Amygdala (tissue), 56 donors: ENCODE data around the gene TRIM17.

Source experiments
- DNase-seq, 56 donors: peaks; one replicate each; lab custom pipeline; 2025; lab: John Stamatoyannopoulos, UW

Gene TRIM17

GRCh38 chr1:228387321-228387720, 29.3 kb downstream of the TRIM17 start:
- no peak for DNase-seq

- DNase-seq, result no peak
These were observed 31.4 kb downstream of the TRIM17 start for GRCh38 chr1:228385232-228385631.

GRCh38 chr1:228383773-228384172, 32.9 kb downstream of the TRIM17 start:
- DNase-seq, result no peak

- DNase-seq, result no peak
These were observed 35.3 kb downstream of the TRIM17 start for GRCh38 chr1:228381356-228381755.

- DNase-seq, result no peak
These were observed 37.0 kb downstream of the TRIM17 start for GRCh38 chr1:228379666-228380065.

GRCh38 chr1:228378873-228379460, 37.7 kb downstream of the TRIM17 start:
- DNase-seq, result no peak

- peak in 44 of 56 donors; percentile 6 to 71 (median 47) for DNase-seq
These were observed 38.4 kb downstream of the TRIM17 start for GRCh38 chr1:228378090-228378872.

- no peak for DNase-seq
These were observed 39.0 kb downstream of the TRIM17 start for GRCh38 chr1:228377664-228378089.

- DNase-seq, result no peak
These were observed 39.7 kb downstream of the TRIM17 start for GRCh38 chr1:228376651-228377631.

GRCh38 chr1:228376262-228376628, 40.4 kb downstream of the TRIM17 start:
- no peak for DNase-seq

GRCh38 chr1:228375578-228376261, 40.9 kb downstream of the TRIM17 start:
- no peak for DNase-seq

- peak in 52 of 56 donors; percentile 11 to 91 (median 65) for DNase-seq
These were observed 41.7 kb downstream of the TRIM17 start for GRCh38 chr1:228374711-228375577.

GRCh38 chr1:228373681-228374571, 42.7 kb downstream of the TRIM17 start:
- no peak for DNase-seq

GRCh38 chr1:228373004-228373680, 43.5 kb downstream of the TRIM17 start:
- no peak for DNase-seq

- DNase-seq, result no peak
These were observed 44.3 kb downstream of the TRIM17 start for GRCh38 chr1:228372183-228373003.

- no peak for DNase-seq
These were observed 44.9 kb downstream of the TRIM17 start for GRCh38 chr1:228371741-228372182.
